K562 (cell line): ENCODE measurements around the gene ARHGAP25. TPM values are rescaled to one million over a fixed set of nuclear protein-coding genes. Genes with fewer than 3 reads are reported as not detected.

Source experiments
- ARID4B ChIP-seq: sonication (generic); formaldehyde crosslinking; IDR thresholded peaks from 2 replicates; pipeline ENCODE4 v1.8.0; 2022; ENCODE audit warnings: mild to moderate bottlenecking, missing genetic modification reagents
- C11orf30 ChIP-seq: fragments of 450-650 bp; IDR thresholded peaks from 2 replicates; pipeline ENCODE4 v1.6.1; 2016; ENCODE audit warnings: low read depth, mild to moderate bottlenecking
- CLOCK ChIP-seq: fragments of 250-450 bp; sonication (Bioruptor Pico); IDR thresholded peaks from 2 replicates; pipeline ENCODE4 v1.4.0; 2020; ENCODE audit warnings: mild to moderate bottlenecking, moderate library complexity, borderline replicate concordance
- RERE ChIP-seq: sonication (generic); formaldehyde crosslinking; IDR thresholded peaks from 2 replicates; pipeline ENCODE4 v1.8.0; 2023; ENCODE audit warnings: missing genetic modification reagents, mild to moderate bottlenecking, borderline replicate concordance
- SRSF1 ChIP-seq: fragments of 200-400 bp; formaldehyde crosslinking; IDR thresholded peaks from 2 replicates; pipeline ENCODE4 v1.6.1; 2017; ENCODE audit warnings: mild to moderate bottlenecking, low read depth, low read length, moderate library complexity
- YY1 ChIP-seq, 3 experiments: IDR thresholded peaks; 2 replicates each; pipeline ENCODE4 v1.6.1; 2011; ENCODE audit warnings: low read length in 2 of 3, mild to moderate bottlenecking in 2 of 3, moderate library complexity in 2 of 3, borderline replicate concordance in 1 of 3, control low read depth in 1 of 3, low read depth in 1 of 3; ENCODE audit not compliant: insufficient read depth in 3 of 3, insufficient replicate concordance in 2 of 3, control insufficient read depth in 1 of 3, insufficient read length in 1 of 3; ENCODE audit errors: extremely low read depth in 1 of 3
- ZBTB2 ChIP-seq: fragments of 450-650 bp; IDR thresholded peaks from 2 replicates; pipeline ENCODE4 v1.6.1; 2016; ENCODE audit warnings: antibody characterized with exemption
- ZFP91 ChIP-seq: sonication (generic); formaldehyde crosslinking; IDR thresholded peaks from 2 replicates; pipeline ENCODE4 v1.8.0; 2022; ENCODE audit warnings: mild to moderate bottlenecking, missing genetic modification reagents
- ZNF586 ChIP-seq: fragments of 450-650 bp; formaldehyde crosslinking; conservative IDR thresholded peaks from 2 replicates; pipeline ENCODE4 v1.4.0; 2020; ENCODE audit warnings: mild to moderate bottlenecking, moderate library complexity
- polyA plus RNA-seq, 8 experiments: library from polyadenylated mRNA; depleted of rRNA in 4 of 8; stranded (reverse) in 5 of 8; unstranded in 3 of 8; fragments of >200 nt; fragmentation: Nextera tagmentation in 2 of 8; fragmentation: Illumina TruSeq in 1 of 8; extraction: Ambion mirVana in 2 of 8; extraction: Trizol in 1 of 8; gene quantifications; 2 replicates each; pipeline versions ENCODE4 v1.2.1 to v1.2.3, GENCODE V29; 2011 to 2014; ENCODE audit warnings: inconsistent platforms in 1 of 8, missing spikeins in 1 of 8
- total RNA-seq, 7 experiments: library from RNA; depleted of rRNA in 6 of 7; stranded (reverse); fragments of >200 nt in 6 of 7; fragmentation: Illumina TruSeq in 2 of 7; extraction: Trizol in 2 of 7; gene quantifications; 2 replicates each; pipeline versions ENCODE4 v1.2.1 to v1.2.3, GENCODE V29; 2011 to 2021; ENCODE audit warnings: low replicate concordance in 1 of 7

ARHGAP25 gene
- total and polyA plus RNA-seq, 9 of the 15 experiments (the other 6 are each of a cell fraction or from before 2014, with no cell fraction given): 4.9 to 14.8 (median 10.7) TPM

- TF ChIP-seq ZBTB2 (no peak), YY1 (IDR thresholded peaks at IDR 0.05; ENCODE audit: borderline replicate concordance in 1 of 3, control insufficient read depth in 1 of 3, extremely low read depth in 1 of 3, insufficient read depth in 3 of 3, insufficient read length in 1 of 3, insufficient replicate concordance in 2 of 3, low read depth in 1 of 3, low read length in 2 of 3) (peak in 1 of 3 experiments; percentile 9), RERE (no peak), CLOCK (CRISPR knock-in tag) (no peak), SRSF1 (no peak), ARID4B (no peak), ZFP91 (CRISPR knock-in tag) (no peak), C11orf30 (no peak), ZNF586 (CRISPR knock-in tag) (no peak)
Observed at GRCh38 chr2:68832233-68832869, 97.7 kb downstream of the ARHGAP25 start (continued).
